Measurements from ENCODE around the gene NUDT1.

Gene NUDT1

GRCh38 chr7:2217206-2217605 is 24.8 kb upstream of the NUDT1 start:
- no peak for TF ChIP-seq SPI1 (IDR thresholded peaks at IDR 0.05; ENCODE audit: borderline replicate concordance, low read depth)
- TF ChIP-seq GABPA (IDR thresholded peaks at IDR 0.05; ENCODE audit: low read depth): no peak
- no peak for TF ChIP-seq REST (IDR thresholded peaks at IDR 0.05; ENCODE audit: insufficient replicate concordance, low read depth)
- no peak for TF ChIP-seq CTCF (IDR thresholded peaks at IDR 0.05; ENCODE audit: insufficient read depth, low read length)
- TF ChIP-seq POLR2AphosphoS5 (IDR thresholded peaks at IDR 0.05; ENCODE audit: low read depth): no peak
- H3K27ac ChIP-seq (replicated peaks): no peak overlapping the region
- no peaks in the 10 kb centered on the region for H3K27me3 ChIP-seq (ENCODE audit: insufficient read depth, poor library complexity, severe bottlenecking)
- no peak overlapping the region for H3K4me3 ChIP-seq (replicated peaks; ENCODE audit: insufficient read depth, low read length)
- DNase-seq (ENCODE audit: low read depth in 1 of 2, low spot score in 1 of 2): no peak

- no peaks in the 10 kb centered on the region for H3K27me3 ChIP-seq (ENCODE audit: insufficient read depth, poor library complexity, severe bottlenecking)
- DNase-seq (ENCODE audit: low read depth in 1 of 2, low spot score in 1 of 2): no peak
- no peak overlapping the region for H3K27ac ChIP-seq (replicated peaks)
- TF ChIP-seq REST (IDR thresholded peaks at IDR 0.05; ENCODE audit: insufficient replicate concordance, low read depth) (no peak), GABPA (IDR thresholded peaks at IDR 0.05; ENCODE audit: low read depth) (no peak), CTCF (IDR thresholded peaks at IDR 0.05; ENCODE audit: insufficient read depth, low read length) (no peak), POLR2AphosphoS5 (IDR thresholded peaks at IDR 0.05; ENCODE audit: low read depth) (no peak), SPI1 (IDR thresholded peaks at IDR 0.05; ENCODE audit: borderline replicate concordance, low read depth) (no peak)
- no peak overlapping the region for H3K4me3 ChIP-seq (replicated peaks; ENCODE audit: insufficient read depth, low read length)
These were observed 24.1 kb upstream of the NUDT1 start for GRCh38 chr7:2217716-2218443.

GRCh38 chr7:2218444-2218785 is 23.6 kb upstream of the NUDT1 start:
- H3K4me3 ChIP-seq (replicated peaks; ENCODE audit: insufficient read depth, low read length): no peak overlapping the region
- TF ChIP-seq POLR2AphosphoS5 (IDR thresholded peaks at IDR 0.05; ENCODE audit: low read depth): no peak
- no peak for TF ChIP-seq REST (IDR thresholded peaks at IDR 0.05; ENCODE audit: insufficient replicate concordance, low read depth)
- TF ChIP-seq GABPA (IDR thresholded peaks at IDR 0.05; ENCODE audit: low read depth): no peak
- no peak for TF ChIP-seq CTCF (IDR thresholded peaks at IDR 0.05; ENCODE audit: insufficient read depth, low read length)
- TF ChIP-seq SPI1 (IDR thresholded peaks at IDR 0.05; ENCODE audit: borderline replicate concordance, low read depth): no peak
- no peak for DNase-seq (ENCODE audit: low read depth in 1 of 2, low spot score in 1 of 2)
- no peaks in the 10 kb centered on the region for H3K27me3 ChIP-seq (ENCODE audit: insufficient read depth, poor library complexity, severe bottlenecking)
- no peak overlapping the region for H3K27ac ChIP-seq (replicated peaks)
